K562 (cell line): ENCODE results near the gene GLB1L3. TPM values are rescaled to one million over a fixed set of nuclear protein-coding genes. Genes with fewer than 3 reads are reported as not detected.

Source experiments
- ETS1 ChIP-seq: conservative IDR thresholded peaks from 2 replicates; pipeline ENCODE4 v1.6.1; 2011; ENCODE audit warnings: low read depth, mild to moderate bottlenecking, low read length; ENCODE audit not compliant: control insufficient read depth
- FOXJ2 ChIP-seq: fragments of 200-800 bp; sonication (Bioruptor generic); IDR thresholded peaks from 2 replicates; pipeline ENCODE4 v1.6.1; 2016; ENCODE audit warnings: missing genetic modification characterization, missing compliant biosample characterization
- FOXM1 ChIP-seq, 2 experiments: fragments of 450-650 bp in 1 of 2; sonication (generic) in 1 of 2; formaldehyde crosslinking in 1 of 2; IDR thresholded peaks; 2 replicates each; pipeline versions ENCODE4 v1.6.1 to v1.9.0; 2017 to 2022; ENCODE audit warnings: low read depth in 2 of 2, mild to moderate bottlenecking in 2 of 2, missing genetic modification reagents in 1 of 2, moderate library complexity in 1 of 2
- HINFP ChIP-seq: fragments of 450-650 bp; conservative IDR thresholded peaks from 2 replicates; pipeline ENCODE4 v1.6.1; 2016; ENCODE audit warnings: missing genetic modification characterization, low read depth, mild to moderate bottlenecking, control low read depth, missing compliant biosample characterization
- KLF1 ChIP-seq: fragments of 450-650 bp; IDR thresholded peaks from 2 replicates; pipeline ENCODE4 v1.6.1; 2016; ENCODE audit warnings: missing genetic modification characterization, missing compliant biosample characterization
- MBD2 ChIP-seq: sonication (generic); IDR thresholded peaks from 2 replicates; pipeline ENCODE4 v1.6.1; 2016; ENCODE audit warnings: low read depth, borderline replicate concordance
- NCOR1 ChIP-seq: fragments of 450-650 bp; IDR thresholded peaks from 2 replicates; pipeline ENCODE4 v1.6.1; 2016; ENCODE audit warnings: mild to moderate bottlenecking, moderate library complexity
- PHF8 ChIP-seq: fragments of 200-600 bp; sonication (generic); IDR thresholded peaks from 2 replicates; pipeline ENCODE4 v1.6.1; 2012; ENCODE audit warnings: mixed run types, mild to moderate bottlenecking, inconsistent platforms, low read length, moderate library complexity, borderline replicate concordance
- POLR2A ChIP-seq: fragments of 450-650 bp; conservative IDR thresholded peaks from 2 replicates; pipeline ENCODE4 v1.6.1; 2016
- PRDM10 ChIP-seq: fragments of 450-650 bp; IDR thresholded peaks from 2 replicates; pipeline ENCODE4 v1.6.1; 2018; ENCODE audit not compliant: partially characterized antibody
- SIN3A ChIP-seq, 2 experiments: fragments of 150-350 bp in 1 of 2; IDR thresholded peaks; 2 replicates each; pipeline ENCODE4 v1.6.1; 2011 to 2016; ENCODE audit warnings: borderline replicate concordance in 2 of 2, low read depth in 2 of 2, low read length in 2 of 2, mild to moderate bottlenecking in 2 of 2, moderate library complexity in 2 of 2; ENCODE audit not compliant: control insufficient read depth in 1 of 2
- TAF9B ChIP-seq: fragments of 450-650 bp; IDR thresholded peaks from 2 replicates; pipeline ENCODE4 v1.6.1; 2018; ENCODE audit warnings: mild to moderate bottlenecking; ENCODE audit not compliant: partially characterized antibody
- ZBTB9 ChIP-seq: fragments of 450-650 bp; formaldehyde crosslinking; IDR thresholded peaks from 2 replicates; pipeline ENCODE4 v1.4.0; 2020; ENCODE audit warnings: mild to moderate bottlenecking, moderate library complexity
- ZNF197 ChIP-seq: fragments of 200-800 bp; sonication (Bioruptor generic); IDR thresholded peaks from 2 replicates; pipeline ENCODE4 v1.6.1; 2016; ENCODE audit warnings: low read depth, missing genetic modification characterization, missing compliant biosample characterization
- ZNF76 ChIP-seq: fragments of 250-450 bp; sonication (Bioruptor Pico); IDR thresholded peaks from 2 replicates; pipeline ENCODE4 v1.4.0; 2020; ENCODE audit warnings: mild to moderate bottlenecking, moderate library complexity, borderline replicate concordance
- ZNF766 ChIP-seq: fragments of 200-800 bp; sonication (Bioruptor generic); conservative IDR thresholded peaks from 2 replicates; pipeline ENCODE4 v1.6.1; 2016; ENCODE audit warnings: missing genetic modification characterization, missing compliant biosample characterization
- polyA plus RNA-seq, 8 experiments: library from polyadenylated mRNA; depleted of rRNA in 4 of 8; stranded (reverse) in 5 of 8; unstranded in 3 of 8; fragments of >200 nt; fragmentation: Nextera tagmentation in 2 of 8; fragmentation: Illumina TruSeq in 1 of 8; extraction: Ambion mirVana in 2 of 8; extraction: Trizol in 1 of 8; gene quantifications; 2 replicates each; pipeline versions ENCODE4 v1.2.1 to v1.2.3, GENCODE V29; 2011 to 2014; ENCODE audit warnings: inconsistent platforms in 1 of 8, missing spikeins in 1 of 8
- total RNA-seq, 7 experiments: library from RNA; depleted of rRNA in 6 of 7; stranded (reverse); fragments of >200 nt in 6 of 7; fragmentation: Illumina TruSeq in 2 of 7; extraction: Trizol in 2 of 7; gene quantifications; 2 replicates each; pipeline versions ENCODE4 v1.2.1 to v1.2.3, GENCODE V29; 2011 to 2021; ENCODE audit warnings: low replicate concordance in 1 of 7

GLB1L3 gene
- total and polyA plus RNA-seq, 9 of the 15 experiments (the other 6 are each of a cell fraction or from before 2014, with no cell fraction given), result 0.18 to 3.3 (median 0.49) TPM

- TF ChIP-seq SIN3A (IDR thresholded peaks at IDR 0.05; ENCODE audit: borderline replicate concordance in 2 of 2, control insufficient read depth in 1 of 2, low read depth in 2 of 2, low read length in 2 of 2), result peak; percentile 28 to 76; a peak in 2 of 4 replicates
- peak; percentile 83 for TF ChIP-seq MBD2
- TF ChIP-seq ZNF766 (CRISPR knock-in tag), result peak; percentile 79
- no peak for TF ChIP-seq FOXM1 (IDR thresholded peaks at IDR 0.05; ENCODE audit: low read depth)
- TF ChIP-seq FOXM1 (CRISPR knock-in tag; IDR thresholded peaks at IDR 0.05; ENCODE audit: low read depth), result no peak
- TF ChIP-seq ZNF76 (CRISPR knock-in tag), result peak; percentile 15; the same call in 1 of the 2 replicates
- peak; percentile 66; the same call in 1 of the 2 replicates for TF ChIP-seq KLF1 (tag)
- peak; percentile 73 for TF ChIP-seq FOXJ2 (tag)
- TF ChIP-seq ZNF197 (CRISPR knock-in tag), result peak; percentile 79; the same call in 1 of the 2 replicates
- TF ChIP-seq PRDM10, result peak; percentile 30
- TF ChIP-seq ETS1, result peak; percentile 97
- TF ChIP-seq POLR2A, result peak; percentile 74
- TF ChIP-seq HINFP (tag), result peak; percentile 79
- peak; percentile 72; the same call in 1 of the 2 replicates for TF ChIP-seq PHF8
- peak; percentile 60; the same call in 1 of the 2 replicates for TF ChIP-seq ZBTB9 (CRISPR knock-in tag)
- peak; percentile 53 for TF ChIP-seq TAF9B
- no peak for TF ChIP-seq NCOR1
These were observed 22.8 kb upstream of the GLB1L3 start, which contains the start of the genes ACAD8 and THYN1 (continued) for GRCh38 chr11:134253188-134253993.
